ENCODE data around the gene PIMREG.

- TF ChIP-seq POLR2AphosphoS5 (IDR thresholded peaks at IDR 0.05): no peak
- no peak for TF ChIP-seq CTCF (IDR thresholded peaks at IDR 0.05)
These were observed 33.7 kb downstream of the PIMREG start for GRCh38 chr17:6477831-6478383.

Data from breast epithelium (tissue), 3 donors.